ENCODE results near the gene LDLRAD4.

- no peak for TF ChIP-seq POLR2A (IDR thresholded peaks at IDR 0.05)
- no peak for TF ChIP-seq CTCF (IDR thresholded peaks at IDR 0.05)
Measured at GRCh38 chr18:13589316-13589715, 370.8 kb downstream of the LDLRAD4 start.
